ENCODE data around the gene DCC.

DNA sequence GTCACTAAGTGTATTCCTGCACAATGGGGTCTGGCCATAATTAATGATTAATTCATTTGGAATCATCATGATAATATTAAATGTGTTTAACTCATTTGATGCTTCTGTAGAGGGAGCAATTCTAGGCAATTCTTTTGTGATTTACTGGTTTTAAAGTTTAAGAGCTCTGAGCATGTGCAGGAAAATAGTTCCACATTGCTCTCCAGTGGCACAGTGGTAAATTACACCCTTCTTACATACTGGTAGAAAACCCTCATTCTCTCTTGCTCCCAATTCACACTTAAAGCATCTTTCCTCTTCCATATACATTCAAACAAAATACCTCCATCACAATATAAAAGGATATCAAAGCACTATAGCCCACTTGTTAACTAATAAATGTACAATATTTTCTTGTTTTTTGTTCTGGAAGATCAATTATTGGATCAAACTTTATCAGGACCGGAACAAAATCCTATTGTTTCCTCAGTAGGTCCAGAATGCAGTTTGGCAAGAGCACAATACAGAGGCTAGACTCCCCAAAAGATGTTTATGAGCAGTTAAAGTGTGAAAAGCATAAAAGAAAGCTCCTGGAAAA is 1040.2 kb downstream of the DCC start:
- TF ChIP-seq EZH2 (IDR thresholded peaks at IDR 0.05; ENCODE audit: low read depth, unreplicated experiment): no peak
- TF ChIP-seq, protein P1, sequence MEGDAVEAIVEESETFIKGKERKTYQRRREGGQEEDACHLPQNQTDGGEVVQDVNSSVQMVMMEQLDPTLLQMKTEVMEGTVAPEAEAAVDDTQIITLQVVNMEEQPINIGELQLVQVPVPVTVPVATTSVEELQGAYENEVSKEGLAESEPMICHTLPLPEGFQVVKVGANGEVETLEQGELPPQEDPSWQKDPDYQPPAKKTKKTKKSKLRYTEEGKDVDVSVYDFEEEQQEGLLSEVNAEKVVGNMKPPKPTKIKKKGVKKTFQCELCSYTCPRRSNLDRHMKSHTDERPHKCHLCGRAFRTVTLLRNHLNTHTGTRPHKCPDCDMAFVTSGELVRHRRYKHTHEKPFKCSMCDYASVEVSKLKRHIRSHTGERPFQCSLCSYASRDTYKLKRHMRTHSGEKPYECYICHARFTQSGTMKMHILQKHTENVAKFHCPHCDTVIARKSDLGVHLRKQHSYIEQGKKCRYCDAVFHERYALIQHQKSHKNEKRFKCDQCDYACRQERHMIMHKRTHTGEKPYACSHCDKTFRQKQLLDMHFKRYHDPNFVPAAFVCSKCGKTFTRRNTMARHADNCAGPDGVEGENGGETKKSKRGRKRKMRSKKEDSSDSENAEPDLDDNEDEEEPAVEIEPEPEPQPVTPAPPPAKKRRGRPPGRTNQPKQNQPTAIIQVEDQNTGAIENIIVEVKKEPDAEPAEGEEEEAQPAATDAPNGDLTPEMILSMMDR (conservative IDR thresholded peaks at IDR 0.05; ENCODE audit: low read depth in 2 of 2): peak; percentile 74 to 82
- TF ChIP-seq CREB1 (CRISPR knock-in tag; IDR thresholded peaks at IDR 0.05; ENCODE audit: low read depth): no peak
- TF ChIP-seq POLR2AphosphoS5 (IDR thresholded peaks at IDR 0.05; ENCODE audit: low read depth): no peak
- no peak for TF ChIP-seq EZH2phosphoT487 (IDR thresholded peaks at IDR 0.05; ENCODE audit: unreplicated experiment)

Data from GM23338 (cell line).